ENCODE data around the gene CTTN.

CTTN gene

GRCh38 chr11:70410276-70411205 is 12.2 kb downstream of the CTTN start:
- DNase-seq (ENCODE audit: low spot score) = no peak
- TF ChIP-seq CTCF (IDR thresholded peaks at IDR 0.05; ENCODE audit: extremely low read depth, missing control alignments) = no peak

- no peak for DNase-seq (ENCODE audit: low spot score)
- no peak for TF ChIP-seq CTCF (IDR thresholded peaks at IDR 0.05; ENCODE audit: extremely low read depth, missing control alignments)
These were observed 13.6 kb downstream of the CTTN start for GRCh38 chr11:70411713-70412452.

GRCh38 chr11:70413151-70413550 is 14.8 kb downstream of the CTTN start:
- no peak for TF ChIP-seq CTCF (IDR thresholded peaks at IDR 0.05; ENCODE audit: extremely low read depth, missing control alignments)
- no peak for DNase-seq (ENCODE audit: low spot score)

- no peak for DNase-seq (ENCODE audit: low spot score)
- TF ChIP-seq CTCF (IDR thresholded peaks at IDR 0.05; ENCODE audit: extremely low read depth, missing control alignments) = no peak
These were observed 16.2 kb downstream of the CTTN start for GRCh38 chr11:70414341-70415100.

GRCh38 chr11:70415191-70415590 is 16.9 kb downstream of the CTTN start:
- DNase-seq (ENCODE audit: low spot score) = no peak
- no peak for TF ChIP-seq CTCF (IDR thresholded peaks at IDR 0.05; ENCODE audit: extremely low read depth, missing control alignments)

GRCh38 chr11:70415642-70416395 is 17.5 kb downstream of the CTTN start:
- TF ChIP-seq CTCF (IDR thresholded peaks at IDR 0.05; ENCODE audit: extremely low read depth, missing control alignments) = no peak
- DNase-seq (ENCODE audit: low spot score) = no peak
